GM18502 (cell line): ENCODE results near the gene CERS1.

Experiments
- ATAC-seq: cut with Tn5 transposase; IDR thresholded peaks from one replicate; pipeline ENCODE4 v1.9.1; 2021; ENCODE audit warnings: mild to moderate bottlenecking; ENCODE audit not compliant: unreplicated experiment, poor library complexity

Gene CERS1

DNA sequence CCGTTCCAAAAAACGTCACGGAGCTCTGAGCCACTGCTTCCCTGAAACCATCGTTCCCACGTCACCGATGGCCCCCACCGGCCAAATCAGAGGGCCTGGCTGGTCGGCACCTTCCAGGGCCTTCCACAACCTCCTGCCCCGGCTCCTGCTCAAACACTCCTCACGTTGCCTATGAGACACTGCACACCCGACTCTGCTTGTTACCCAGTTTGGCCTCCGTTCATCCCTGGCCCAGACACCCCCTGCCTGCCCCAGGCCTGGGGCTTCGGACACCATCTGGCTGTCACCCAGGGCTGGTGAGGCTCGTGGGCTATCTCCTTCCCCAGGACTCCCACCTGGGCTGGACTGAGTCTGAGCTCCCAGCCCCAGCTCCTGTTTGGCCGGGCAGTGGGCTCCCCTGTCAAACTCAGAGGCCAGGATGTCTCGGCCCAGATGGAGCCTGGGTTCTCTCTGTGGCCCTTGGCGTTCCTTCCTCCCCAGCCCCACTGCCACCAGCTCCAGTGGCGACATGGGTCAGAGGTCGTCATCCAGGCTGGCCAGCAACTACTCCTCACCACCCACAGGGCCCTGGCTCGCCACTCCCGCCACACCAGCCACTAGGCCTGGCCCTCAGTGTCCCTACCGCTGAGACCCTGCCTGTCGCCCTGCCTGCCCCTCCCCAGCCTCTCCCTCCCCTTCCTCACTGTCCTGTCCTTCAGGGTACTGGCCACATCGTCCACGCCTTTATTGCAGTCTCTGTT, 17.7 kb downstream of the CERS1 start:
- ATAC-seq, result no peak

DNA sequence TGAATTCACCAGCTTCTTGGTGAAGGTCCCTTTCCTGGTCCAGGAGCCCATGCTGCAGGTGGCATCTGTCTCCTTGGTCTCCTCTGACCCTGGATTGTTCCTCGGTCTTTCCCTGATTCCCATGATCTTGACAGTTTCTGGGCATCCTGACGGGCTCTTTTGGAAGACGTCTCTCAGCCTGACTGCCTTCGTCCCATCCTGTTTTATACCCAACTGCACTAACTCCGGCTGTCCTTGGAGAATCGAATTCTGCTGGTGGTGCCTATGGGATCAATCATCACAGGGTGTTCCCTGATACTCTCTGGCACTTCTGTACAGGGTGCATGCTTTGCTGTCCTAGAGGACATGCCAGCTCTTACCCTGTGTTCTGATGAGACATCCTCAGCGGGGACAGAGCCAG, 19.1 kb downstream of the CERS1 start:
- no peak for ATAC-seq

- no peak for ATAC-seq
These were observed 20.2 kb downstream of the CERS1 start for GRCh38 chr19:18875726-18876125.

- no peak for ATAC-seq
These were observed 24.4 kb downstream of the CERS1 start for GRCh38 chr19:18871543-18871942.

DNA sequence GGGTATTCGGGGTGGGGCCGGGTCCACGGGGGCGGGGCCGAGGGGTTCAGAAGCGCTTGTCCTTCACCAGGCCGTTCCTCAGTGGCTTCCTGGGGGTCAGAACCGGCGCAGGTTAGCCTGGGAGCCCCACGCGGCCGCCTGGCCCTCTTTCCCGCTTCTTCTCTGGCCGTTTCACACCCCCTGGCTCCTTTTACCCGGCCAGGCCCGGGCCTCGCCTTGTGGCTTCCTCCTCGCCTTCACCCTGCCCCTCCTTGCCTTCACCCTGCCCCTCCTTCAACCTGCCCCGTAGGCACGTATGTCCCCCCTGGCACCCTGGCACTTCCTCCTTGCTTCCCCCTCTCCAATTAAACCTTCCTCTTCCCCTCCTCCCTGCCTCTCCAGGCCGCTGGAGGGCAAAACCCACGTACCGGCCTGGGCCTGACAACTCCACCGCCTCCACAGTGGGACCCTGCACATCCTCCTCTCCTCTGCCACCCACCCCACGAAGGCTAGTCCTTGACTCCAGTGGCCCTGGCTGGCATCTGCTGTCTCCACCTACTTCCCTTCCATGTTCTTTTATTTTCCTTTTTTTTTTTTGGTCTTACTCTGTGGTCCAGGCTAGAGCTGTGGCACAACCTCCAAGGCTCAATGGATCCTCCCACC, 25.3 kb downstream of the CERS1 start:
- ATAC-seq, result no peak

DNA sequence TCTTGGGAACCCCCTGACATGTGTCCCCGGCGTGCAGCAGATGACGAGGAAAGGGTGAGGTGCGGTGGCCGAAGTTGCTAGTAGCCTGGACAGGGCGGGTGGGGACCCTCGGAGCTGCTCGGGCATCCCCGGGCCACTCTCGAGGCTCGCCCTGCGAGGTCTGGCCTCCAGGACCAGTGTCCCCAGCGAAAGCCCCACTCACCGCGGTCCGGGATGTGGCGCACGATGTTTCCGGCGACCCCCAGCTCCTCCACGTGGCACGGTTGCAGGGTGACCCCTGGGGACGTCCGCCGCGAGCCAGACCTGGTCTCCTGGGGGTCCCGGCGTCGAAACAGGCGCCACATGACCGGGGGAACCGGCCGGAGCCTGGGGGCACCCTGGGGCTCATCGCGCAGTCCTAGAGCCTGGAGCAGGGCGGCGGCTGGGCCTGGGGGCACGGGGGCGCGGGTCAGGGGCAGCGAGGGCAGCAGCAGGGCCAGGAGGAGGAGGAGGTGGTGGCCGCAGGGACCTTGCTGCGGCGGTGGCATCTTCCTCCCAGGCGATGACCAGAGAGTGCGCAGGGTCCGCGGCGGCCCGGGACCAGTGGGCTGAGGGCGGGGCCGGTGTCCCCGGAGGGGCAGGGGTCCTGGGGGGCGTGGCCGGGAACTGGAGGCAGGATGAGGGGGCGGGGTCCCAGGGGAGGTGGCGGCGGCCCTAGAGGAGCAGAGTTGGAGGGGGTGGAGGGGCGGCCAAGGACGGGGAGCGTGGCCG, 26.0 kb downstream of the CERS1 start:
- no peak for ATAC-seq

DNA sequence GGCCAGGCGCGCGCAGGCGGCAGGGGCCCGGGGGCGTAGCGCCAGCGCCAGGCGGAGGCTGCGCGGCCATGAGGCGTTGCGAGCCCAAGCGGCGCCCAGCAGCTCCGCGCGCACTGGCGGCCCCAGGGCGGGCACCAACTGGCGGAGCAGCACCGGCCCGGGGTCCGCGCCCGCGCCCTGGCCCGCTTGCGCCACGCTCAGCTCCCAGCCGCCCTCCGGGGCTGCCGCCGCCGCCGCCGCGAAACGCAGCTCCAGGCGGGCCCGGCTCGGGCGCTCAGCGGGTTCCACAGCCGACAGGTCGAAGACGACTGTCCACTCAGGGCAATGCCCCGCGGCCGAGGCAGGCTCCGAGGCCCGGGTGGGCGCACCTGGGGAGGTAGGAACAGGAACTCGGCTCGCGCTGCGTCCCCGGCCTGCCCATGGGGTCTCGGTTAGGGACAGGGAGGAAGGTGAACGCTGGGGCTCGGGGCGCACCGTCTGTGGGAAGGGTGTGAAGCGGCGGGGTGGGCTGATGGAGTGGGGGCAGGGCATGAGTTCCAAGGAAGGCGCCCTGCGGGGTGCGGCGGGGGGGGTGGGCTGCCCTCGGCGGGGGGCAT, 26.8 kb downstream of the CERS1 start:
- no peak for ATAC-seq

- ATAC-seq, result no peak
These were observed 27.5 kb downstream of the CERS1 start for GRCh38 chr19:18868380-18869022.

- ATAC-seq, result no peak
These were observed 28.2 kb downstream of the CERS1 start for GRCh38 chr19:18867751-18868150.

DNA sequence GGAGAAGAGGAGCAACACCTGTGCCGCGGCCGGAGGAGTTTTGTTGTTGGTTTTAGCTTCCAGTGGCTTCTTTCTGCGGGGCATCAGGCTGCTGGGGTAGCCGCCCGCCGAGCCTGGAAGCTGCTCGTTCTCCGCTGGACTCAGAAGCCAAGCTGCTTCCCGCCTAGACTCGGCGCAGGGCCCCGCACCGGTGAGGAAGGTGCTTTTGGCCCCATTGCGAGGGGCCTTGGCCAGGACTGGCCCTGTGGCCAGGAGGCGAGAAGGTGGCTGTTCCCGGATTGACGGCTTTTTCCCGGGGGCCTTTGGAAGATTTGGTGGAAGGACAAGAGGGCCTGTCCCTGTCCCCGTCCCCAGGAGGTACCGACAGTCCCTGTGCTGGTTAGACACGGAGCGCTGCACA, 28.8 kb downstream of the CERS1 start:
- no peak for ATAC-seq

- no peak for ATAC-seq
These were observed 29.2 kb downstream of the CERS1 start for GRCh38 chr19:18866800-18867123.

GRCh38 chr19:18865973-18866799, 29.8 kb downstream of the CERS1 start:
- peak; percentile 53 for ATAC-seq

DNA sequence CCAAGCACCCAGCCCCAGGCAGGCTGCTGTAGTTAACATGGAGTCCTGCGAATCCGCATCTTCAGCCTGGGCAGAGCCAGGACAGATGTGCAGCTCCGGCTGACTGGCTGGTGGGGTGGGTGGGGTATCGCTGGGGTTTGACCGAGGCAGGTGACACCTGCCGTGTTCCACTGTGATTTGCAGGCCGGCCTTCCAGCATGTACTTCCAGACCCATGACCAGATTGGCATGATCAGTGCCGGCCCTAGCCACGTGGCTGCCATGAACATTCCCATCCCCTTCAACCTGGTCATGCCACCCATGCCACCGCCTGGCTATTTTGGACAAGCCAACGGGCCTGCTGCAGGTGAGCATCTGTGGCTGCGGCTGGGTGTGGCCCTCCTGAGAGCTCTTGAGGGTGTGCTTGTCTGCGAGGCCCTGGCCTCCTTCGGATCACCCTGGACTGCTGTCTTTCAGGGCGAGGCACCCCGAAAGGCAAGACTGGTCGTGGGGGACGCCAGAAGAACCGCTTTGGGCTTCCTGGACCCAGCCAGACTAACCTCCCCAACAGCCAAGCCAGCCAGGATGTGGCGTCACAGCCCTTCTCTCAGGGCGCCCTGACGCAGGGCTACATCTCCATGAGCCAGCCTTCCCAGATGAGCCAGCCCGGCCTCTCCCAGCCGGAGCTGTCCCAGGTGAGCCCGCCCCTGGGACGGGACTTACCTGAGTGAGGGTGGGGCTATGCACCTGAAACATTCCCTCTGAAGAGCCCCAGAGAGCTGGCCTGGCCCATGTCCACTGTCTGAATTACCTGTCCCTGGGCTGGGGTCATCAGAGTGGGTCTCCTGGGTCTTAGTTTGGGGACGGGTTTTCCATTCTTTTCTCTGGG, 30.6 kb downstream of the CERS1 start:
- no peak for ATAC-seq

- no peak for ATAC-seq
These were observed 32.1 kb downstream of the CERS1 start for GRCh38 chr19:18863843-18864362.

DNA sequence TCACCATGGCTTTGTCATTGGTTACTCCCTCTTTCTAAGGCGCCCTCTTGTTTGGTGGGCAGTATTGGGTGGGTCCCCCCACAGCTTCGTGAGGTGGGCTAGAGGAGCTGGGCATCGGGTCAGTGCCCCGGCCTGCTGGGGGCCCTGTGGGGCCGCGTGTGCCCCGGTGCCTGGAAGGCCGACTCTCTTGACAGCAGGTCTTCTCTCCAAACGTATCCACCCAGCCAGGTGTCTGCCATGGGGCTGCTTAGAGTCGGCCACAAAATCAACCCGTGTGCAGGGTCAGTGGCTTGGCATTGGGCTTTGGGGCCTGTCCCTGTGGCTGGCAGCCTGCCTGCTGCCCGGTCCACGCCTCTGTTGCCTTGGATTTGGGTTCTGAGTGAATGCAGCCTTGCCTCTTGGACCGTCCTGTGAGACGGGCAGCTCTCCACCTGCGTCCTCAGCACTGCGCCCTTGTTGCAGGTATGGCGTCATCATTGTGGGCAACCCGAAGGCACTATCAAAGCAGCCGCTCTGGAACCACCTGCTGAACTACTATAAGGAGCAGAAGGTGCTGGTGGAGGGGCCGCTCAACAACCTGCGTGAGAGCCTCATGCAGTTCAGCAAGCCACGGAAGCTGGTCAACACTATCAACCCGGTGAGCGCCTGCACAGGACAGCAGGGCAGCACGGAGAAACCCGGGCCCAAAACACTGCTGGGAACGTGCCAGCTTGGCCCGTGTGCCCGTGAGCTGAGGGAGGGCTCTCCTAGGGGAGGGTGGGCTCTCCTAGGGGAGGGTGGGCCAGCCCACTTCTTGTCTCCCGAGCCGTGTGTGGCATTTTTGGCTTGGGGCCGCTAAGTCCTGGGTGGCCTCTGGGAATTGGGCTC, 32.7 kb downstream of the CERS1 start:
- no peak for ATAC-seq

GRCh38 chr19:18861917-18862316, 34.0 kb downstream of the CERS1 start:
- ATAC-seq, result no peak

DNA sequence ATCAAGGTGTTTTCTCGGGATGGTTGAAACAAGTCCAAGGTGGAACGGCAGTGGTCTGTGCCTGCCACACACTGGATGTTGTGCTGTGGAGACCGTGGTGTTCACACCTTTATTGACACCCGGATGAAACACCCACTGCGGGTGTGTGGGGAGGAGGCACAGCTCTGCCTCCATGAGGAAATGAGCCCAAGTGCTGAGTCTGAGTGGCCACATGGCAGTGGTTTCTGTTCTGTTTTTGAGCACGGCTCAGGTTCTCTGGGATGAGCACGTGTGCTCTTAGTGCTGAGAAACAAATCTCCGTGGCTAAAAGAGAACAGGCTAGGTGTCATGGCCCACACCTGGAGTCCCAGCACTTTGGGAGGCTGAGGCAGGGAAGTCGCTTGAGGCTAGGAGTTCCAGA, 34.7 kb downstream of the CERS1 start:
- ATAC-seq, result no peak

GRCh38 chr19:18860725-18861124, 35.2 kb downstream of the CERS1 start:
- no peak for ATAC-seq
